GM12878 (cell line): ENCODE data around the gene SGTA. TPM values are rescaled to one million over a fixed set of nuclear protein-coding genes. Genes with fewer than 3 reads are reported as not detected.

ENCODE experiments used
- ATAC-seq: fragments of 200-7000 bp; cut with Tn5 transposase; 3 replicates; pipeline ENCODE4 v1.9.1; 2020; ENCODE audit warnings: mild to moderate bottlenecking, moderate library complexity
- BruUV-seq: library from RNA; stranded (reverse); fragments of 400-500 nt; replicated peaks from 2 replicates; lab custom pipeline; 2021; lab: Mats Ljungman, UMichigan
- CTCF ChIA-PET: fragments of 300-600 bp; sonication (Branson Sonifier 250); formaldehyde crosslinking; extraction: SDS; loops from one replicate; lab custom pipeline; 2021; ENCODE audit warnings: inconsistent platforms; lab: Yijun Ruan, JAX
- POLR2A ChIA-PET: fragments of 350-600 bp; formaldehyde crosslinking; extraction: SDS; loops from one replicate; lab custom pipeline; 2021; ENCODE audit warnings: inconsistent platforms; lab: Charles Lee
- RAD21 ChIA-PET: fragments of 300-600 bp; sonication (Branson Sonifier 250); formaldehyde crosslinking; loops from one replicate; lab custom pipeline; 2023; ENCODE audit warnings: antibody characterized with exemption; ENCODE audit not compliant: unreplicated experiment; lab: Charles Lee
- SMC1A ChIA-PET: fragments of 300-600 bp; sonication (Branson Sonifier 250); formaldehyde crosslinking; loops from one replicate; lab custom pipeline; 2023; ENCODE audit not compliant: unreplicated experiment, uncharacterized antibody; lab: Charles Lee
- DNase-seq: peaks from one replicate; pipeline ENCODE4 v3.0.0-alpha.2; 2011; ENCODE audit warnings: low read depth, low spot score
- FAIRE-seq: peaks from 3 replicates; lab custom pipeline; 2011; peaks lifted over from hg19 to GRCh38; lab: Jason Lieb, UNC
- H2AFZ ChIP-seq: 2 replicates; pipeline ENCODE4 v1.6.0; 2011; ENCODE audit warnings: low read depth, low read length, control low read depth; ENCODE audit not compliant: control insufficient read depth
- H3K27ac ChIP-seq: 2 replicates; pipeline ENCODE4 v1.5.1; 2011; ENCODE audit warnings: control low read depth; ENCODE audit not compliant: control insufficient read depth, insufficient read depth
- H3K27me3 ChIP-seq, 2 experiments: replicated peaks in 1 of 2; 2 replicates each; pipeline versions ENCODE4 v1.6.0 to v1.6.1; 2011; ENCODE audit warnings: low read length in 1 of 2; ENCODE audit not compliant: control insufficient read depth in 2 of 2, insufficient read depth in 2 of 2
- H3K36me3 ChIP-seq, 2 experiments: 2 replicates each; pipeline ENCODE4 v1.5.1; 2011; ENCODE audit warnings: low read length in 1 of 2; ENCODE audit not compliant: control insufficient read depth in 2 of 2, insufficient read depth in 2 of 2
- H3K4me1 ChIP-seq: 2 replicates; pipeline ENCODE4 v1.6.1; 2011; ENCODE audit warnings: mild to moderate bottlenecking, low read length, moderate library complexity, mixed read lengths; ENCODE audit not compliant: control insufficient read depth, insufficient read depth
- H3K4me2 ChIP-seq: 2 replicates; pipeline ENCODE4 v1.6.0; 2011; ENCODE audit warnings: control low read depth; ENCODE audit not compliant: control insufficient read depth, insufficient read depth
- H3K4me3 ChIP-seq: fragments of 200-600 bp; sonication (generic); 2 replicates; pipeline ENCODE4 v1.5.1; 2016
- H3K79me2 ChIP-seq: 2 replicates; pipeline ENCODE4 v1.6.0; 2011; ENCODE audit warnings: low read length; ENCODE audit not compliant: control insufficient read depth, insufficient read depth
- H3K9ac ChIP-seq: 2 replicates; pipeline ENCODE4 v1.8.0; 2011; ENCODE audit warnings: low read length, control low read depth, mixed read lengths; ENCODE audit not compliant: control insufficient read depth, insufficient read depth
- H3K9me3 ChIP-seq: replicated peaks from 3 replicates; pipeline ENCODE4 v1.5.1; 2011; ENCODE audit warnings: mild to moderate bottlenecking, low read length; ENCODE audit not compliant: control insufficient read depth, insufficient read depth
- H4K20me1 ChIP-seq: 2 replicates; pipeline ENCODE4 v1.6.0; 2011; ENCODE audit not compliant: control insufficient read depth, insufficient read depth
- BACH1 ChIP-seq: fragments of 450-650 bp; IDR thresholded peaks from 2 replicates; pipeline ENCODE4 v1.6.1; 2017; ENCODE audit warnings: mild to moderate bottlenecking, borderline replicate concordance
- HDGF ChIP-seq: fragments of 450-650 bp; IDR thresholded peaks from 2 replicates; pipeline ENCODE4 v1.6.1; 2016; ENCODE audit warnings: antibody characterized with exemption
- RAD21 ChIP-seq: IDR thresholded peaks from 2 replicates; pipeline ENCODE4 v1.6.1; 2011; ENCODE audit warnings: mild to moderate bottlenecking, low read depth, low read length, moderate library complexity; ENCODE audit not compliant: insufficient read depth
- SMAD5 ChIP-seq: IDR thresholded peaks from 2 replicates; pipeline ENCODE4 v1.6.1; 2016; ENCODE audit warnings: antibody characterized with exemption, low read depth
- SRF ChIP-seq, 2 experiments: IDR thresholded peaks; 2 replicates each; pipeline ENCODE4 v1.6.1; 2011; ENCODE audit warnings: low read depth in 2 of 2, low read length in 2 of 2, mild to moderate bottlenecking in 1 of 2, moderate library complexity in 1 of 2
- YY1 ChIP-seq: IDR thresholded peaks from 2 replicates; pipeline ENCODE4 v1.6.1; 2011; ENCODE audit warnings: low read depth, mild to moderate bottlenecking, low read length
- ZNF217 ChIP-seq: fragments of 450-650 bp; IDR thresholded peaks from 2 replicates; pipeline ENCODE4 v1.6.1; 2017; ENCODE audit warnings: antibody characterized with exemption, mild to moderate bottlenecking
- WGBS: methylation state at CpG from one replicate; pipeline ENCODE4 v1.1.6; 2016; ENCODE audit warnings: low lambda C conversion rate; ENCODE audit not compliant: insufficient replicate concordance, insufficient coverage; ENCODE audit errors: missing lambda C conversion rate; 5-methylcytosine and 5-hydroxymethylcytosine counted together
- in situ Hi-C: fragments of 300-500 bp; cut with MboI; formaldehyde crosslinking; loops from 9 replicates; pipeline ENCODE4 v1.14.3; 2018; ENCODE audit warnings: mixed read lengths
- intact Hi-C: fragments of 100-400 bp; cut with micrococcal nuclease; formaldehyde crosslinking; loops from one replicate; pipeline ENCODE4 v1.14.2; 2022; ENCODE audit not compliant: unreplicated experiment
- polyA plus RNA-seq, 11 experiments: library from polyadenylated mRNA; depleted of rRNA in 4 of 11; unstranded in 6 of 11; stranded (reverse) in 5 of 11; fragments of >200 nt; fragmentation: Nextera tagmentation in 4 of 11; fragmentation: Illumina TruSeq in 1 of 11; extraction: Ambion mirVana in 4 of 11; extraction: Trizol in 1 of 11; gene quantifications; 1 replicate in 1 of 11; 2 replicates in 10 of 11; pipeline versions ENCODE4 v1.2.1 to v1.2.3, GENCODE V29; 2011 to 2016; ENCODE audit warnings: inconsistent platforms in 2 of 11, missing spikeins in 2 of 11, low read depth in 1 of 11
- total RNA-seq, 4 experiments: library from RNA; depleted of rRNA in 3 of 4; stranded (reverse); fragments of >200 nt in 3 of 4; fragmentation: Illumina TruSeq in 1 of 4; extraction: Trizol in 1 of 4; gene quantifications; 2 replicates each; pipeline versions ENCODE4 v1.2.1 to v1.2.3, GENCODE V29; 2013 to 2021

Gene SGTA
- total and polyA plus RNA-seq, 10 of the 15 experiments (the other 5 are each of a cell fraction or from before 2014, with no cell fraction given): 2.0 to 102 (median 48.2) TPM

GRCh38 chr19:2782329-2782935, 641 bp downstream of the SGTA start:
- intact Hi-C loops (loop anchor here (5.0 to 10.0 kb wide), 2 partner anchors 35 to 508 kb away; no protein-coding TSS in a partner anchor), in situ Hi-C loops (no loop called here)
- ATAC-seq (no peak), FAIRE-seq (peak; percentile 83), DNase-seq (no peak)
- no peaks in the 10 kb centered on the region for H4K20me1 ChIP-seq
- peaks cover 14% of the 10 kb centered on the region for H3K4me1 ChIP-seq
- peak overlapping the region; percentile 85 for H3K27ac ChIP-seq
- no peak overlapping the region; the same call in 1 of the 2 replicates for H2AFZ ChIP-seq
- peak overlapping the region; percentile 90 for H3K4me2 ChIP-seq
- ChIA-PET POLR2A (interaction anchor here (1.3 kb wide), 1 partner anchor 168 kb away, joined by 3 read pairs; no protein-coding TSS in a partner anchor), SMC1A (interaction anchor here (1.1 to 1.6 kb wide), 3 partner anchors 33 to 253 kb away, joined by 3 to 6 read pairs (median 4); no protein-coding TSS in a partner anchor), CTCF (interaction anchor here (0.7 to 2.4 kb wide), 3 partner anchors 134 to 890 kb away, joined by 3 to 13 read pairs (median 3); no protein-coding TSS in a partner anchor), RAD21 (interaction anchor here (0.5 to 1.7 kb wide), 3 partner anchors 102 to 1112 kb away, joined by 4 to 6 read pairs (median 4); no protein-coding TSS in a partner anchor)
- H3K9me3 ChIP-seq: no peaks in the 10 kb centered on the region
- TF ChIP-seq SMAD5 (0 out of 2 replicates have a peak, but pooled peaks have one; percentile 24), BACH1 (no peak)
- peaks cover 74% of the 10 kb centered on the region for H3K79me2 ChIP-seq
- peak overlapping the region; percentile 99 for H3K4me3 ChIP-seq
- BruUV-seq: TSS peak; percentile 73
- H3K36me3 ChIP-seq: peaks cover 2 to 4% of the 10 kb centered on the region in 2 experiments; a peak in 2 of 4 replicates
- peak overlapping the region; percentile 89 for H3K9ac ChIP-seq
- WGBS: 2% methylated on average over 24 of the region's 24 CpGs
- no peaks in the 10 kb centered on the region for H3K27me3 ChIP-seq

GRCh38 chr19:2780284-2780683, 2.8 kb downstream of the SGTA start:
- POLR2A ChIA-PET: no interaction called here
- H3K9me3 ChIP-seq: no peaks in the 10 kb centered on the region
- no peak for FAIRE-seq
- peaks cover 20% of the 10 kb centered on the region for H3K4me1 ChIP-seq
- H2AFZ ChIP-seq: no peak overlapping the region
- H4K20me1 ChIP-seq: peaks cover 6% of the 10 kb centered on the region; the same call in 1 of the 2 replicates
- ATAC-seq: no peak
- no peak overlapping the region for H3K27ac ChIP-seq
- intact Hi-C loops: loop anchor here (5.0 to 10.0 kb wide), 2 partner anchors 33 to 505 kb away; no protein-coding TSS in a partner anchor
- TF ChIP-seq HDGF (no peak), SRF (IDR thresholded peaks at IDR 0.05; ENCODE audit: low read depth in 2 of 2, low read length in 2 of 2) (no peak), RAD21 (no peak), ZNF217 (no peak), YY1 (no peak)
- TF ChIP-seq, all 136 proteins: peak for 0
- in situ Hi-C loops: no loop called here
- 96% methylated on average over 7 of the region's 7 CpGs for WGBS
- CTCF ChIA-PET: interaction anchor here (1.2 to 2.4 kb wide), 4 partner anchors 31 to 132 kb away, joined by 3 to 13 read pairs (median 6); partner anchors contain the start of gene SLC39A3
- Histone ChIP-seq H3K4me2 (peak overlapping the region; percentile 90; the same call in 1 of the 2 replicates), H3K79me2 (peaks cover 75% of the 10 kb centered on the region), H3K36me3 (peaks cover 2 to 4% of the 10 kb centered on the region in 2 experiments; a peak in 2 of 4 replicates), H3K9ac (no peak overlapping the region), H3K4me3 (no peak overlapping the region), H3K27me3 (no peaks in the 10 kb centered on the region)
- no peak for DNase-seq
- no TSS peak for BruUV-seq
- SMC1A ChIA-PET: interaction anchor here (0.9 to 1.6 kb wide), 2 partner anchors 132 kb away, joined by 4 to 8 read pairs; no protein-coding TSS in a partner anchor
- RAD21 ChIA-PET: no interaction called here
